Prostate gland (tissue), 2 donors: Measurements from ENCODE around the gene FRYL. TPM values are rescaled to one million over a fixed set of nuclear protein-coding genes. Genes with fewer than 3 reads are reported as not detected.

Experiments used
- DNase-seq: peaks from one replicate; pipeline ENCODE4 v3.0.0-alpha.2; 2019; ENCODE audit warnings: low spot score
- H3K27ac ChIP-seq, 2 donors: fragments of 200-600 bp; sonication (generic); 2 replicates each; pipeline ENCODE4 v1.5.1; 2017 to 2019
- H3K27me3 ChIP-seq: fragments of 200-600 bp; sonication (generic); replicated peaks from 2 replicates; pipeline ENCODE4 v1.5.1; 2019; ENCODE audit not compliant: insufficient read depth
- H3K36me3 ChIP-seq, 2 donors: fragments of 200-600 bp; sonication (generic); 1 replicate in 1 of 2; 2 replicates in 1 of 2; pipeline versions ENCODE4 v1.5.1 to v1.8.1; 2017 to 2019
- H3K4me1 ChIP-seq: fragments of 200-600 bp; sonication (generic); replicated peaks from 2 replicates; pipeline ENCODE4 v1.5.1; 2019
- H3K4me3 ChIP-seq, 2 donors: fragments of 200-600 bp; sonication (generic); 2 replicates each; pipeline ENCODE4 v1.5.1; 2017 to 2019
- H3K9me3 ChIP-seq: fragments of 200-600 bp; sonication (generic); 2 replicates; pipeline ENCODE4 v1.5.1; 2017
- CTCF ChIP-seq, 4 experiments: fragments of 200-600 bp in 2 of 4; fragments of 450-650 bp in 2 of 4; sonication (generic) in 2 of 4; IDR thresholded peaks; 1 replicate in 3 of 4; 2 replicates in 1 of 4; pipeline ENCODE4 v1.5.1; 2016 to 2019; ENCODE audit warnings: antibody characterized with exemption in 4 of 4, mild to moderate bottlenecking in 2 of 4, moderate library complexity in 2 of 4
- POLR2A ChIP-seq: fragments of 450-650 bp; IDR thresholded peaks from one replicate; pipeline ENCODE4 v1.6.1; 2016; ENCODE audit warnings: antibody characterized with exemption, mild to moderate bottlenecking
- POLR2AphosphoS5 ChIP-seq: sonication (generic); formaldehyde crosslinking; IDR thresholded peaks from one replicate; pipeline ENCODE4 v1.6.1; 2017; ENCODE audit warnings: antibody characterized with exemption
- WGBS: methylation state at CpG from one replicate; pipeline ENCODE4 v1.1.5; 2018; 5-methylcytosine and 5-hydroxymethylcytosine counted together
- intact Hi-C: fragments of 100-400 bp; cut with DNase I; formaldehyde crosslinking; loops from one replicate; pipeline ENCODE4 v1.14.2; 2022
- total RNA-seq, 2 donors: library from RNA; depleted of rRNA; stranded (reverse); fragments of >200 nt; gene quantifications; one replicate each; pipeline ENCODE4 v1.1.0, GENCODE V29; 2016

The FRYL gene
- total RNA-seq, 2 donors from 2014 or later: 40.0 to 47.6 TPM

GRCh38 chr4:48706736-48707135 lies 73.3 kb downstream of the FRYL start:
- Histone ChIP-seq H3K9me3 (no peaks in the 10 kb centered on the region), H3K27ac (no peak overlapping the region), H3K36me3 (no peaks in the 10 kb centered on the region), H3K27me3 (no peaks in the 10 kb centered on the region), H3K4me1 (no peaks in the 10 kb centered on the region), H3K4me3 (no peak overlapping the region)
- DNase-seq: no peak
- intact Hi-C loops: no loop called here
- TF ChIP-seq POLR2AphosphoS5: no peak
- no peak for TF ChIP-seq CTCF (IDR thresholded peaks at IDR 0.05)
- TF ChIP-seq POLR2A: no peak

- H3K4me3 ChIP-seq: no peak overlapping the region
- no peaks in the 10 kb centered on the region for H3K36me3 ChIP-seq
- H3K9me3 ChIP-seq: no peaks in the 10 kb centered on the region
- TF ChIP-seq POLR2AphosphoS5: no peak
- TF ChIP-seq CTCF (IDR thresholded peaks at IDR 0.05): no peak
- no peaks in the 10 kb centered on the region for H3K4me1 ChIP-seq
- intact Hi-C loops: no loop called here
- no peaks in the 10 kb centered on the region for H3K27me3 ChIP-seq
- no peak overlapping the region for H3K27ac ChIP-seq
- WGBS: 95% methylated on average over 3 of the region's 3 CpGs
- no peak for DNase-seq
These were observed 74.5 kb downstream of the FRYL start for GRCh38 chr4:48705609-48706008.

GRCh38 chr4:48704091-48704802 lies 75.8 kb downstream of the FRYL start:
- Histone ChIP-seq H3K4me1 (no peaks in the 10 kb centered on the region), H3K27ac (no peak overlapping the region), H3K9me3 (no peaks in the 10 kb centered on the region), H3K27me3 (no peaks in the 10 kb centered on the region), H3K4me3 (no peak overlapping the region), H3K36me3 (no peaks in the 10 kb centered on the region)
- no peak for DNase-seq
- 96% methylated on average over 4 of the region's 4 CpGs for WGBS
- intact Hi-C loops: no loop called here
- no peak for TF ChIP-seq CTCF (IDR thresholded peaks at IDR 0.05)
- no peak for TF ChIP-seq POLR2AphosphoS5
- TF ChIP-seq POLR2A: no peak

GRCh38 chr4:48699475-48699874 lies 80.6 kb downstream of the FRYL start:
- Histone ChIP-seq H3K4me1 (no peaks in the 10 kb centered on the region), H3K9me3 (no peaks in the 10 kb centered on the region), H3K27ac (no peak overlapping the region), H3K27me3 (no peaks in the 10 kb centered on the region), H3K36me3 (no peaks in the 10 kb centered on the region), H3K4me3 (no peak overlapping the region)
- WGBS: 36% methylated on average over 1 of the region's 1 CpG
- TF ChIP-seq POLR2A (no peak), POLR2AphosphoS5 (no peak), CTCF (IDR thresholded peaks at IDR 0.05) (no peak)
- intact Hi-C loops: no loop called here
- no peak for DNase-seq
